Endothelial cell (in vitro differentiated cells): ENCODE measurements around the gene GDI2. TPM values are rescaled to one million over a fixed set of nuclear protein-coding genes. Genes with fewer than 3 reads are reported as not detected.

ENCODE experiments used
- DNase-seq: peaks from one replicate; pipeline ENCODE4 v3.0.0; 2021; ENCODE audit warnings: low spot score
- H3K27ac Mint-ChIP-seq: one replicate; pipeline ENCODE4 v1.8.0; 2021; ENCODE audit warnings: mixed read lengths, inconsistent platforms; ENCODE audit not compliant: unreplicated experiment
- H3K27me3 Mint-ChIP-seq: one replicate; pipeline ENCODE4 v1.8.0; 2021; ENCODE audit warnings: mild to moderate bottlenecking, moderate library complexity, mixed read lengths, inconsistent platforms; ENCODE audit not compliant: unreplicated experiment
- H3K36me3 Mint-ChIP-seq: one replicate; pipeline ENCODE4 v1.8.0; 2021; ENCODE audit warnings: mild to moderate bottlenecking, low read depth, mixed read lengths, inconsistent platforms; ENCODE audit not compliant: unreplicated experiment
- H3K4me1 Mint-ChIP-seq: one replicate; pipeline ENCODE4 v1.8.0; 2021; ENCODE audit warnings: mild to moderate bottlenecking, mixed read lengths, inconsistent platforms; ENCODE audit not compliant: unreplicated experiment
- H3K4me3 Mint-ChIP-seq: one replicate; pipeline ENCODE4 v1.8.0; 2021; ENCODE audit warnings: mild to moderate bottlenecking, mixed read lengths, inconsistent platforms; ENCODE audit not compliant: unreplicated experiment
- H3K9me3 Mint-ChIP-seq: one replicate; pipeline ENCODE4 v1.8.0; 2021; ENCODE audit warnings: mixed read lengths, inconsistent platforms; ENCODE audit not compliant: unreplicated experiment
- CTCF ChIP-seq: fragments of 200-600 bp; sonication (generic); IDR thresholded peaks from one replicate; pipeline ENCODE4 v1.5.0; 2021; ENCODE audit warnings: antibody characterized with exemption; ENCODE audit not compliant: unreplicated experiment
- long read RNA-seq: library from polyadenylated mRNA; unstranded; transcript quantifications from one replicate; pipeline ENCODE4 v2.0.0, GENCODE V29; 2020; ENCODE audit not compliant: unreplicated experiment
- total RNA-seq: library from RNA; stranded (reverse); fragmentation: NEBNext Ultra II Directional; extraction: Animal tissue kit (Norgen Biotek cat#: 25700); gene quantifications from one replicate; pipeline ENCODE4 v1.2.1, GENCODE V29; 2021; ENCODE audit not compliant: unreplicated experiment

The GDI2 gene
- 320 TPM for total RNA-seq
- long read RNA-seq, transcript GDI2-203 (11 exons, 2,412 nt) = major isoform, 394 of 437 reads
- long read RNA-seq, transcript GDI2-202 (10 exons, 1,408 nt) = minor isoform, 10 of 437 reads
- long read RNA-seq, partial matches to known transcripts = 7 of 437 reads
- long read RNA-seq, other reads (novel, unspliced or antisense) = 26 of 437 reads

DNA sequence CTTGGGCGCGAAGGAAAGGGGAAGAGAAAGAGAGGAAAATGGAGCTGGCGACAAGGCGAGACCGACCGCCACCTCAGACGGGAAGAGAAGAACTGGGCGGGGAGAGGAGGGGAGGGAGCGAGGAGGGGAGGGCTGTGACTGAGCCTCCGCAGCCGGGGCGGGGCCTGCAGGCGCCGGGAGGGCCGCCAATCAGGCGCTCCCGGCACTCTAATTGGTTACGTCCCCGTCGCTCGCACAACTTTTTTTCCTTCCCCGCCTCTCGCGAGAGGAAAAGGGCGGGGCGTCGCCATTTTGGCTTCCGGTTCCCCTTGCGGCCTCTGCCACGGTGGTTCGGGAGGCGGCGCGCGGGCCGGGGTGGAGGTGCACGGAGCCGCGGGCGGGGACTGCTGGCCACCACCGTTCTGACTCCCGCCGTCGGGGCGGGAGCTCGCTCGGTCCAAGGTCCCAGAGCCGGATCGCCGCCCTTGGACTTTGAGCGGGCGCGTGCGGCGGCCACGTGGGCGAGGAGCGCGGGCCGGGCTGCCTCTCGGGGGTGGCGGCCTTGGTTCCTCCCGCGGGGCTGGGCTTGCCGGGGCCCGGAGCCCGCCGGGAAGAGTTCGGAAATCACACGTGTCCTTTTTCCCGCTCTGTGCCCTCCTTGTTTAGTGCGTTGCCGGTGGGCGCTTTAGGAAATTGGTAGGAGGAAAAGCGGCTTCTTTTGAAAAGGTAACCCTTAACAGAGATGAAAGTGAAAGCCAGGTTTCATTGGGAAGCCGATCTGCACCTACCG is at the start of gene GDI2:
Gene GDI2, minus strand, starts transcription at position 94 of the 769 bp plus-strand sequence. CDS start 176 bp downstream, outside the sequence.
- H3K4me1 Mint-ChIP-seq = peaks cover 33% of the 10 kb centered on the region
- H3K4me3 Mint-ChIP-seq = peak within 1 kb of the TSS; percentile 98
- TF ChIP-seq CTCF = no peak
- peaks cover 7% of the 10 kb centered on the region for H3K27me3 Mint-ChIP-seq
- peaks cover 4% of the 10 kb centered on the region for H3K36me3 Mint-ChIP-seq
- peak within 1 kb of the TSS; percentile 86 for H3K27ac Mint-ChIP-seq
- no peaks in the 10 kb centered on the region for H3K9me3 Mint-ChIP-seq
- peak; percentile 96 for DNase-seq

DNA sequence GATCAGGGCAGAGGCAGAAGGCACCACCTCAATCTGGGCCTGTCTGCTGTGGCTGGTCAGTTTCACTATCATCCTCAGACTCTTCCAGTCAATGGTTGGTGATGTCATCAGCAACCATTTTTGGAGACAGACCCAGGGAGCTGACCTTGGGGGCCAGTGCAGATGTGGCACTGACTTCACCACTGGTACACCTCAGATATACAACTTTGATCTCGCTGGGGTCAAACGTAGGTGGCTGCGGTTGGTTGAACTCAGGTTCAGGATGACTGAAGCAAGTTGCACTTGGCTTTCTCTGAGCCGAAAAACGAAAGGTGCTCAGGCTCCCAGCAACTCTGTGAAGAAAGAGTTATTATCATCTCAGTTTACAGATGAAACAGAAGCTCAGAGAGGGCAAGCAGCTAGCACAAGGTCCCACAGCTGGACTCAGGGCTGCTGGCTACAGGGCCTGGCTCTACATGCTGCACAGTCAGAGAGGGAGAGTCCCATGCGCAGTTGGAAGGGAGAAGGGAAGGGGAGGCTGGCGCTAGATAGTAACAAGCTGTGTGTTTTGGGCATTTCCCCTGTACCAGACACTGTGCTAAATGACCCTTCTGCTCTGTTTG is 49.2 kb upstream of the GDI2 start:
- no peaks in the 10 kb centered on the region for H3K9me3 Mint-ChIP-seq
- peaks cover 13% of the 10 kb centered on the region for H3K4me1 Mint-ChIP-seq
- no peak overlapping the region for H3K27ac Mint-ChIP-seq
- peaks cover 8% of the 10 kb centered on the region for H3K36me3 Mint-ChIP-seq
- TF ChIP-seq CTCF = no peak
- no peak overlapping the region for H3K4me3 Mint-ChIP-seq
- no peak for DNase-seq
- peaks cover 1% of the 10 kb centered on the region for H3K27me3 Mint-ChIP-seq

DNA sequence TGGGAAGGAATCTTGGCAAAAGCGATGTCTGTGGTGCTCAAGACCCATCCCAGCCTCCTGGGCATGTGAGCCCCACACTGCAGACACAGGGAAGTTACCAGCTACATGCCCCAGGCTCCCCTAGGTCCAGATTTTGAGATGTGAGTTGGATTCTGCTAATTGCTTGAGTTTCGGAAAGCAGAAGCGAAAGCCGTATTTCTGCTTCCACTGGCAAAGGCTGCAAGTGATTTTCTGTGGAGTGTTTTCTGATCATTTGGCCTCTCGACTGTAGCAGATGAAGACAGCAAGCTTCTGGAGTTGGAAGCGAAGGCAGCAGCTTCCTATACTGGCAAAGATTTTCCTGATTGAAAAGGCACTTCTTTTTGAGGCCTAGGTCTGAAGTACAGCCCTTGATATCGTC is 46.8 kb upstream of the GDI2 start:
- Mint-ChIP-seq H3K4me1 (no peaks in the 10 kb centered on the region), H3K27me3 (no peaks in the 10 kb centered on the region), H3K4me3 (no peak overlapping the region), H3K9me3 (no peaks in the 10 kb centered on the region), H3K27ac (no peak overlapping the region), H3K36me3 (peaks cover 8% of the 10 kb centered on the region)
- no peak for DNase-seq
- no peak for TF ChIP-seq CTCF

DNA sequence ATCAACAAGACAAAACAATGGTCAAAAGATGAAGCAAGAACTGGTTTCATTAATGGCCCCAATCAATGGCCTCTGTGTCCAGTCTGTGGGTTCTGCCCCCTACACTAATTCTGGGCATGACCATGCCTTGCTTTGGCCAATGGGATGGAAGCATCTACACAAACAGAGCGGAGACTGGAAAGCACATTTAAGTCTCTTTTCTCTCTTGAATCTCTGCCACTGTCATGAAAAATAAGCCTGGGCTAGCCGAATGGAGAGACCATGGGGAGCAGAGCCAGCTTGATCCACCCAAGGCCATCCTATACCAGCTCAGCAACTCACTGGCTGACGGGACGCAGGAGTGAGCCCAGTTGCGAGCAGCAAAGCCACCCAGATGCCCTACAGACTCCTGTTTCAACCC is 45.6 kb upstream of the GDI2 start:
- Mint-ChIP-seq H3K36me3 (peaks cover 3% of the 10 kb centered on the region), H3K27ac (no peak overlapping the region), H3K27me3 (no peaks in the 10 kb centered on the region), H3K9me3 (no peaks in the 10 kb centered on the region), H3K4me3 (no peak overlapping the region), H3K4me1 (no peaks in the 10 kb centered on the region)
- DNase-seq = no peak
- TF ChIP-seq CTCF = no peak

GRCh38 chr10:5856701-5857004 is 43.4 kb upstream of the GDI2 start:
- no peak for DNase-seq
- H3K36me3 Mint-ChIP-seq = peaks cover 7% of the 10 kb centered on the region
- H3K27me3 Mint-ChIP-seq = no peaks in the 10 kb centered on the region
- H3K27ac Mint-ChIP-seq = no peak overlapping the region
- no peak overlapping the region for H3K4me3 Mint-ChIP-seq
- no peaks in the 10 kb centered on the region for H3K9me3 Mint-ChIP-seq
- H3K4me1 Mint-ChIP-seq = peaks cover 3% of the 10 kb centered on the region
- TF ChIP-seq CTCF = no peak
